HG03521 (cell line): ENCODE data around the gene CHST3.
"Not testable (repeated sequence)": the region's sequence is repeated elsewhere in the genome, so short reads cannot be mapped to it uniquely, and the experiment has no call there.

Experiments
- ATAC-seq: cut with Tn5 transposase; IDR thresholded peaks from one replicate; pipeline ENCODE4 v1.9.1; 2021; ENCODE audit warnings: mild to moderate bottlenecking, moderate library complexity; ENCODE audit not compliant: unreplicated experiment

The CHST3 gene

GRCh38 chr10:71972746-71973695, 8.8 kb downstream of the CHST3 start:
- ATAC-seq: no peak

GRCh38 chr10:71973777-71974488, 9.7 kb downstream of the CHST3 start:
- no peak for ATAC-seq

GRCh38 chr10:71974489-71975021, 10.4 kb downstream of the CHST3 start:
- ATAC-seq: no peak

GRCh38 chr10:71975087-71975870, 11.1 kb downstream of the CHST3 start:
- no peak for ATAC-seq

- no peak for ATAC-seq
Observed at GRCh38 chr10:71975871-71976725, 11.9 kb downstream of the CHST3 start.

- not testable (repeated sequence) for ATAC-seq
Observed at GRCh38 chr10:71977614-71977903, 13.4 kb downstream of the CHST3 start.

GRCh38 chr10:71978476-71978875, 14.3 kb downstream of the CHST3 start:
- no peak for ATAC-seq

- ATAC-seq: no peak
Observed at GRCh38 chr10:71978988-71979691, 14.9 kb downstream of the CHST3 start.

- no peak for ATAC-seq
Observed at GRCh38 chr10:71979692-71980062, 15.5 kb downstream of the CHST3 start.

GRCh38 chr10:71980181-71981014, 16.2 kb downstream of the CHST3 start:
- ATAC-seq: no peak

GRCh38 chr10:71981015-71981875, 17.1 kb downstream of the CHST3 start:
- no peak for ATAC-seq

GRCh38 chr10:71981876-71982230, 17.7 kb downstream of the CHST3 start:
- no peak for ATAC-seq

GRCh38 chr10:71982269-71983178, 18.3 kb downstream of the CHST3 start:
- ATAC-seq: no peak

GRCh38 chr10:71984126-71984808, 20.1 kb downstream of the CHST3 start:
- ATAC-seq: no peak

GRCh38 chr10:71984809-71985388, 20.7 kb downstream of the CHST3 start:
- no peak for ATAC-seq
